Epithelial cell of prostate (primary cell): ENCODE measurements around the gene TOMM7.
"Not testable (repeated sequence)": the region's sequence is repeated elsewhere in the genome, so short reads cannot be mapped to it uniquely, and the experiment has no call there.

Experiments used
- DNase-seq: peaks from one replicate; pipeline ENCODE4 v3.0.0-alpha.2; 2011; ENCODE audit warnings: low read depth, low spot score
- H3K27ac ChIP-seq: fragments of 450-650 bp; 2 replicates; pipeline ENCODE4 v1.5.1; 2017; ENCODE audit warnings: mild to moderate bottlenecking

The TOMM7 gene

DNA sequence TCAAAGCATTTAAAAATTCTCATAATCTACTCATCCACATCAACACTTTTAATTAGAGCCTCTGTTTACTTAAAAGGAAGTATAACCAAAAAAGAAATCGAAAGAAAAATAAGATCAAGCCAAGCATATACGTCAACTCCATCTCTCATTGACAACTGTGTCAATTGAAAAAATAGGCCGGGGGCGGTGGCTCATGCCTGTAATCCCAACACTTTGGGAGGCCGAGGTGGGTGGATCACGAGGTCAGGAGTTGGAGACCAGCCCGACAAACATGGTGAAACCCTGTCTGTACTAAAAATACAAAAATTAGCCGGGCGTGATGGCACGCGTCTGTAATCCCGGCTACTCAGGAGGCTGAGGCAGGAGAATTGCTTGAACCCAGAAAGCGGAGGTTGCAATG is 32.0 kb downstream of the TOMM7 start:
- not testable (repeated sequence) for H3K27ac ChIP-seq, DNase-seq

DNA sequence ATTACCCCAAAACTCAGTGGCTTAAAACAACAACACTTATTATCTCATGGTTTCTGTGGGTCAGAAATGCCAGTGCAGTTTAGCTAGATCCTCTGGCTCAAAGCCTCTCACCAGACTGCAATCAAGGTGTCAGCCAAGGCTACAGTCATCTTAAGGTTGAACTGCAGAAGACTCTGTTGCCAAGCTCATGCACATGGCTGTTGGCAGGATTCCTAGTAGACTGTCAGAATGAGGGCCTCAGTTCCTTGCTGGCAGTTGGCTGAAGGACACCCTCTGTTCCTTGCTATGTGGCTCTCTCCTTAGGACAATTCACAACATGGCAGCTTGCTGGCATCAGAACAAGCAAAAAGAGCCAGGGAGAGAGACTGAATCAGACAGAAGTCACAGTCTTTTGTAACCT is 34.7 kb downstream of the TOMM7 start:
- no peak overlapping the region for H3K27ac ChIP-seq
- no peak for DNase-seq

DNA sequence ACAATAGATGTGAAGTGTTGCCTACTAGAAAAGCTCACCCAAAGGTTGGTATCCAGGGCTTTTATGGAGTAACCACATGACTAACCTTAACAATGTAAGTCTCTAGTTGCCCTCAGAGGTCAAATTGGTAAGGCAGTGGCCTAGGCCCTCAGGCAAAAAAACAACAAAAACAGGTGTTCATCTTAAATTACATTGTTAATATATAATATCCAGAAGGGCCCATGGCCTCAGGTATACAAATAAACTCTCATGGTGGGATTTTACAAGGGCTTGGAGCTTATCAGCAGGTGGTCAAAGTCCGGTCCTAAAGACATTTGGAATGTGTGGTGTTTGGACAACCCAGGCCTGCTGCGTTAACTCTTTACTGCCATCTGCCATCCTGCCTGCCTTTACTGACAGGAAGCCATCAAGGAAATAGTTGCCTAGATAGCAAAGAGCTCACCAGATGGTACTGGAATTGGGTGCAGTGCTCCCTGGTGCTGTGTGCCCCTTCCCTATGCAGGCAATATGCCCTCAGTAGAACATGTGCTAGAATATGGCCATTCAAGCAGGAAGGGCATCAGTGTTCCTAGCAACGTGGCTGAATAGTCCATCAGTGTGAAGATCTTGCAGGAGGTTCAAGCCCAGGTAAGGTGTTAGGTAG is 36.2 kb downstream of the TOMM7 start:
- no peak for DNase-seq
- H3K27ac ChIP-seq: no peak overlapping the region

DNA sequence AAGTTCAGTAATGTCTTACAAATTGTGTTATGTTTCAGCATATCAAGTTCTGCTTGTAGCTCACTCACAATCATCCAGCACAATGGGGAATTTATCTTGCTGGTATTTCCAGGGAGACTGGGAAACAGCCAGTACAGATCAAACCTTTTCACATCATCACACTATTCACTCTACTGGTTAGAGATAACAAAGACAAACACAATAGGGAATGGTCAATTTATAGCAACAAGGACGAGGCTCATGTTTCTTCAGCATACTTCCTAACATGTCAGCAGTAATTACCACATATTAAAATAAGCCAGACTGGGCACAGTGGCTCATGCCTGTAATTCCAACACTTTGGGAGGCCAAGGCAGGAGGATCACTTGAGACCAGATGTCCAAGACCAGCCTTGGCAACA is 38.3 kb downstream of the TOMM7 start:
- H3K27ac ChIP-seq: no peak overlapping the region
- no peak for DNase-seq

DNA sequence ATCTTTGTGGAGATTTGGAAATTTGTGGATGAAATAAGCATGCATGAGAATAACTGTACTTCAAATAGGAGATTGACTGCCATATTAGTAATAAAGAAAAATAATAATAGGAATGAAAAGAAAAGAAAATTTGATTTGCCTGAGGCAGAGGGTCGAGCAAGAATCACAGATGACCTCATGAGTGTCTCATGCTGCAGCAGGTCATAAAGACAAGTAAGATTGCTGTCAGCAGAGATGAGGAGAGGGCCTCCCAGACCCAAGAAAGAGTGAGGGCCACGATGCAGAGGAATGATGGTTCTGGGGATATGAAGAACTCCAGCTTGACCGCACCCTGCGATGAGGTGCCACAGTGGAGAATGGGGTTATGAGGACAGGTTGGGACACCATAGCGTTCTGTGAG is 39.2 kb downstream of the TOMM7 start:
- DNase-seq: no peak
- no peak overlapping the region for H3K27ac ChIP-seq

DNA sequence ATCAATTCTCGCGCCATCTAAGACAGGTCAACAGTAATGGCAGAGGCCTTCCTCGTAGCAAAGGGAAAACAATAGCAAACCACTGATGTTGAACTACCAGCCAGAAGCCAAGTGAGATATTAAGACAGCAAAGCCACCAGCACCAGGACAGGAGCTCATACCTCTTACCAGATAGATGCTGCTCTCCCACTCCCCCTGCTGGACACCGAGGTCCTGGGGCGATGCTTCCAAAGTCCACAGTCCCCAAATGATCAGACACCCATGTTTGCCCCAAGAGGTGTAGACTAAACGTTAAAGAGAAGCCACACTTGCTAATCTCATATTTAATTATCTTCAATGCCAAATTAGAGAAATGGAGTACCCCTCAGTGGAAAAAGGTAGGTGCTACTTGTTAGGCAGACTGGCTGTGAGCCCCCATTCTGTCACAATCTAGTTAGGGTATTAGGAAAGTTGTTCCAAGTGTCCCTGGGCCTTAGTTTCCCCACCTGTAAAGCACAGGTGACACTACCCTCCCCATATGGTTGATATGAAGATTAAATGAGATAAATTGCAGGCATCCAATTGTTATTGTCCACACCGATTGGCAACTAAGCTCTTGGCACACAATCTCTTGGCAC is 39.9 kb downstream of the TOMM7 start:
- H3K27ac ChIP-seq: no peak overlapping the region
- DNase-seq: no peak

DNA sequence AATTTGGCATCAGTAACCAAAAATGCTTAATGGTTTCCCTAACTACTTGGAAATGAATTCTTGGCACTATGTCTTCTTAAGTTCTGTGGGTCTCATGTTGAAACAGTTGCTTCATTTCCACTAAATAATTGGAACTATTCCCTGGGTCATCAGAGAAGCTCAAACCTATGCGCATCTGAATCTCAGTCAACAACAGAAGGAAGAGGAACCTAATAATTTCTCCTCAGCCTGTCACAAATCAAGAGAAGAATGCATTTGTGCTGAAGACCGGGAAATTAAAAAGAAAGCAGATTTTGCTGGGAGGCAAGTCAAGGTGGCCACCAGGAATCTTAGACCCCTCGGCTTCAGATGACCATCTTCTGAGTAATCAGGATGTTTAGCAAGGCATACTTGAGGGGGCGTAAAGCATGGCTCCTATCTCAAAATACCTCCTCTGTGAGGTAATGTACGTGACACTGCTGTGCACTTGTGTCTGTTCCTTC is 41.4 kb downstream of the TOMM7 start:
- DNase-seq: no peak
- no peak overlapping the region for H3K27ac ChIP-seq

- DNase-seq, H3K27ac ChIP-seq: not testable (repeated sequence)
Observed at GRCh38 chr7:22779730-22780323, 42.8 kb downstream of the TOMM7 start.

GRCh38 chr7:22776964-22777363 is 45.7 kb downstream of the TOMM7 start:
- no peak overlapping the region for H3K27ac ChIP-seq
- DNase-seq: no peak

GRCh38 chr7:22772885-22773284 is 49.8 kb downstream of the TOMM7 start:
- no peak for DNase-seq
- no peak overlapping the region for H3K27ac ChIP-seq

GRCh38 chr7:22771872-22772228 is 50.8 kb downstream of the TOMM7 start:
- no peak overlapping the region for H3K27ac ChIP-seq
- DNase-seq: no peak

GRCh38 chr7:22771194-22771871 is 51.3 kb downstream of the TOMM7 start:
- DNase-seq: no peak
- H3K27ac ChIP-seq: no peak overlapping the region

- DNase-seq: no peak
- no peak overlapping the region for H3K27ac ChIP-seq
Observed at GRCh38 chr7:22765609-22766008, 57.0 kb downstream of the TOMM7 start.
